ENCODE measurements around the gene ATF7. TPM values are rescaled to one million over a fixed set of nuclear protein-coding genes. Genes with fewer than 3 reads are reported as not detected.
"Not testable (repeated sequence)": the region's sequence is repeated elsewhere in the genome, so short reads cannot be mapped to it uniquely, and the experiment has no call there.

Gene ATF7
- total RNA-seq, 1 donor from 2014 or later = 61.2 TPM

DNA sequence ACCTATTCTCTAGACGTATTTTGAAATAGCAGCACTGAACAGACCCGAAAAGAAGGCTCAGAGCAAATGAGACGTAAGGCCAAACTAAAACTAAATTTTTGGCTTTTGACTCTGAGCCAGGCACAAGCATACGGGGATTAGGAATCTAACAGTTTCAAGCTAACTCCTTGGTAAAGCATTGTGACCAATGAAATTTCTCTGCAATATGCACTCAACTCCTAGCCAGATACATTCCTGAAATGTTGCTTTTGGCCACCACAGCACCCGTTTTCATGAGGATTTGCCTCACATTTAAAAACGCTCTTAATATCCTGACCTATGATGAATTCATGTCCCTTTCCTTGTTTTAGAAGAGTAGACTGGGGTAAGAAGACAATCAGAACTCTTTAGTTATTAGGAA is 65.8 kb downstream of the ATF7 start:
- peaks cover 29% of the 10 kb centered on the region for H3K4me1 ChIP-seq
- ATAC-seq = no peak
- no peak for DNase-seq
- H3K27ac ChIP-seq = no peak overlapping the region
- TF ChIP-seq, protein P1, sequence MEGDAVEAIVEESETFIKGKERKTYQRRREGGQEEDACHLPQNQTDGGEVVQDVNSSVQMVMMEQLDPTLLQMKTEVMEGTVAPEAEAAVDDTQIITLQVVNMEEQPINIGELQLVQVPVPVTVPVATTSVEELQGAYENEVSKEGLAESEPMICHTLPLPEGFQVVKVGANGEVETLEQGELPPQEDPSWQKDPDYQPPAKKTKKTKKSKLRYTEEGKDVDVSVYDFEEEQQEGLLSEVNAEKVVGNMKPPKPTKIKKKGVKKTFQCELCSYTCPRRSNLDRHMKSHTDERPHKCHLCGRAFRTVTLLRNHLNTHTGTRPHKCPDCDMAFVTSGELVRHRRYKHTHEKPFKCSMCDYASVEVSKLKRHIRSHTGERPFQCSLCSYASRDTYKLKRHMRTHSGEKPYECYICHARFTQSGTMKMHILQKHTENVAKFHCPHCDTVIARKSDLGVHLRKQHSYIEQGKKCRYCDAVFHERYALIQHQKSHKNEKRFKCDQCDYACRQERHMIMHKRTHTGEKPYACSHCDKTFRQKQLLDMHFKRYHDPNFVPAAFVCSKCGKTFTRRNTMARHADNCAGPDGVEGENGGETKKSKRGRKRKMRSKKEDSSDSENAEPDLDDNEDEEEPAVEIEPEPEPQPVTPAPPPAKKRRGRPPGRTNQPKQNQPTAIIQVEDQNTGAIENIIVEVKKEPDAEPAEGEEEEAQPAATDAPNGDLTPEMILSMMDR (IDR thresholded peaks at IDR 0.05) = no peak
- intact Hi-C loops (cut with DNase I) = no loop called here
- H3K4me3 ChIP-seq = no peak overlapping the region
- H3K36me3 ChIP-seq = no peaks in the 10 kb centered on the region
- no peaks in the 10 kb centered on the region for H3K9me3 ChIP-seq
- no peaks in the 10 kb centered on the region for H3K27me3 ChIP-seq (ENCODE audit: low read depth)

GRCh38 chr12:53558631-53559030 is 67.6 kb downstream of the ATF7 start:
- no peaks in the 10 kb centered on the region for H3K27me3 ChIP-seq (ENCODE audit: low read depth)
- DNase-seq (no peak), ATAC-seq (no peak)
- peaks cover 19% of the 10 kb centered on the region for H3K4me1 ChIP-seq
- no peaks in the 10 kb centered on the region for H3K9me3 ChIP-seq
- TF ChIP-seq, protein P1 (IDR thresholded peaks at IDR 0.05) = no peak
- intact Hi-C loops (cut with DNase I) = no loop called here
- H3K4me3 ChIP-seq = no peak overlapping the region
- no peaks in the 10 kb centered on the region for H3K36me3 ChIP-seq
- H3K27ac ChIP-seq = no peak overlapping the region

DNA sequence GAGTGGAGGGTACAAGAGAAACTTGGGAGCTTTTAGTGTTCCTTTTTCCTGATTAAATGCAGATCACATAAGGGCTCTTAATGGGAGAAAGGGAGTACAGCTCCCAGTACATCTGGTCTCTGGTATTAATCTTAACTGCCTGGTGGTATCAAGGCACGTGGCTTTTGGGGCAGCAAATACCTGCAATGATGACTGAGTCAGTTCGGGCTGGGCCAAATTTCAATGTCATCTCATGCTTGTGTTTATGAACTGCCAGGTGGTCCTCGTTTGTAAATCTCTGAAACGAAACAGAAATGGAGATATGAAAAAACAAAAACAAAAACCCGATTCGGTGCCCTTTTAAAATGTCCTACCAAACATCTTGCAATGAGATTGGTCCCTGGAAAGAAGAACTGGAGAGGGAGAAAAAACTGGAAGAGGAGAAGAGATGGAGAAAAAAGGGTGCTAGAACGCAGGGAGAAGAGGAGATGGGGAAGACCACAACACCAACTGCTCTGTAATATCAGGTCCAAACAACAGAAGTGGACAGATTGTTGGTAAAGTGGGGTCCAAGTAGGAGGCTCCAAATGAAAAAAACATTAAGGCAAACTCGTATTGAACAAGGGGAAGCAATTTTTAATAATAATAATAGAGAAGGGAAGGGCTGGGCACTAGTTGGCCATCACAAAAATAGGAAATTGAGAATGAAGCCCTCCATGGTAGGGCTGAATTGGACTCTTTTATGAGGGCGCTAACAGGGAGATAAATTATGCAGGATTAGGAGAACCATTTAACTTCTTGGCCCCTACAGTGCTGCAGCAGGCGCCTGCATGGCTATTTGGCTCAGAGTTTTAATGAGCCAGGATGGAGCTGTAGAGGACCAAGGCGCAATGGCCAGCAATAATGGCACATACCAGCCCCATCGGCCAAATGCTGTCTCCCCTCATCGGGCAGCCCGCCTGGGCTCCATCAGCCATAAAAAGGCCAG is 73.5 kb downstream of the ATF7 start:
- intact Hi-C loops (cut with DNase I) = no loop called here
- Histone ChIP-seq H3K36me3 (peaks cover 46% of the 10 kb centered on the region), H3K27ac (no peak overlapping the region), H3K9me3 (no peaks in the 10 kb centered on the region), H3K4me1 (no peaks in the 10 kb centered on the region), H3K4me3 (no peak overlapping the region), H3K27me3 (ENCODE audit: low read depth) (no peaks in the 10 kb centered on the region)
- DNase-seq (no peak), ATAC-seq (no peak)
- TF ChIP-seq, protein P1 (IDR thresholded peaks at IDR 0.05) = no peak

- H3K36me3 ChIP-seq = peaks cover 50% of the 10 kb centered on the region
- ATAC-seq (no peak), DNase-seq (no peak)
Observed at GRCh38 chr12:53551889-53552291, 74.3 kb downstream of the ATF7 start.

DNA sequence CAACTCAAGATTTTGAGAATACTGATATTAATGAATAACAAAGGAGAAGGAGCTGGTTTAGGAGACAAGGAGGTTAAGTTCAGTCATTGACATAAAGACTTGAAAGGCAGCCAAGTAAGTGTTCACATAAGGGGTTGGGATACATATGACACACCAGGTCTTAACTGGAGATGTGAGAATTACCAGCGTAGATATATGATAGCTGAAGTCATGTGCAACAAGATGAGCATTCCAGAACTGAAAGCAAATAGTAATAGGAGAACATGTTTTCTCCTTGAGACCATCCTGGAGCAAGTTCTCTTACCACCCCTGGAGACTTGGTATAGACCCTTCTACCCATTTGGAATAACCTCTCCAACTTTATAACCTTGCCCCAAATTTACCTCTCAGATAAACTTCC is 75.6 kb downstream of the ATF7 start:
- TF ChIP-seq, protein P1 (IDR thresholded peaks at IDR 0.05) = no peak
- ATAC-seq = no peak
- peaks cover 52% of the 10 kb centered on the region for H3K36me3 ChIP-seq

More at GRCh38 chr12:53551889-53552291, 74.3 kb downstream of the ATF7 start:
- Histone ChIP-seq H3K4me3 (no peak overlapping the region), H3K27me3 (ENCODE audit: low read depth) (no peaks in the 10 kb centered on the region), H3K4me1 (no peaks in the 10 kb centered on the region), H3K9me3 (no peaks in the 10 kb centered on the region), H3K27ac (no peak overlapping the region)
- TF ChIP-seq, protein P1 (IDR thresholded peaks at IDR 0.05) = no peak
- intact Hi-C loops (cut with DNase I) = no loop called here

GRCh38 chr12:53550131-53550530 is 76.1 kb downstream of the ATF7 start:
- H3K4me3 ChIP-seq; H3K27me3 ChIP-seq (ENCODE audit: low read depth); H3K27ac ChIP-seq; intact Hi-C loops (cut with DNase I); DNase-seq; H3K4me1 ChIP-seq; H3K9me3 ChIP-seq; ATAC-seq: not testable (repeated sequence)
- H3K36me3 ChIP-seq = peaks cover 56% of the 10 kb centered on the region

More for the DNA sequence above, 75.6 kb downstream of the ATF7 start:
- no peaks in the 10 kb centered on the region for H3K9me3 ChIP-seq
- DNase-seq = no peak
- intact Hi-C loops (cut with DNase I) = no loop called here
- no peaks in the 10 kb centered on the region for H3K27me3 ChIP-seq (ENCODE audit: low read depth)
- H3K27ac ChIP-seq = no peak overlapping the region
- H3K4me1 ChIP-seq = no peaks in the 10 kb centered on the region
- H3K4me3 ChIP-seq = no peak overlapping the region

- H3K9me3 ChIP-seq; ATAC-seq; H3K27me3 ChIP-seq (ENCODE audit: low read depth); intact Hi-C loops (cut with DNase I); DNase-seq; H3K27ac ChIP-seq; H3K4me3 ChIP-seq: not testable (repeated sequence)
- peaks cover 22% of the 10 kb centered on the region for H3K4me1 ChIP-seq
- peaks cover 57% of the 10 kb centered on the region for H3K36me3 ChIP-seq
Observed at GRCh38 chr12:53548354-53548753, 77.8 kb downstream of the ATF7 start.
